Activated CD4-positive, alpha-beta memory T cell treated with anti-CD3 and anti-CD28 coated beads for 36 hours (primary cell): Measurements from ENCODE around the gene CCNL2. TPM values are rescaled to one million over a fixed set of nuclear protein-coding genes. Genes with fewer than 3 reads are reported as not detected.
"Not testable (repeated sequence)": the region's sequence is repeated elsewhere in the genome, so short reads cannot be mapped to it uniquely, and the experiment has no call there.

ENCODE experiments used
- CTCF ChIA-PET: fragments of 350-600 bp; sonication (Branson Sonifier 250); formaldehyde crosslinking; loops from one replicate; lab custom pipeline; 2021; ENCODE audit warnings: antibody characterized with exemption, inconsistent platforms; lab: Charles Lee
- POLR2A ChIA-PET: fragments of 350-600 bp; sonication (Branson Sonifier 250); formaldehyde crosslinking; loops from one replicate; lab custom pipeline; 2021; ENCODE audit warnings: antibody characterized with exemption; lab: Charles Lee
- DNase-seq: peaks from one replicate; pipeline ENCODE4 v3.0.0-alpha.2; 2020
- H3K27ac Mint-ChIP-seq: one replicate; pipeline ENCODE4 v1.8.0; 2021; ENCODE audit warnings: mixed read lengths
- H3K27me3 Mint-ChIP-seq: one replicate; pipeline ENCODE4 v1.8.0; 2021; ENCODE audit warnings: mixed read lengths
- H3K36me3 Mint-ChIP-seq: one replicate; pipeline ENCODE4 v1.8.0; 2021; ENCODE audit warnings: mixed read lengths
- H3K4me1 Mint-ChIP-seq: one replicate; pipeline ENCODE4 v1.8.0; 2021; ENCODE audit warnings: low read depth, mixed read lengths
- H3K4me3 Mint-ChIP-seq: one replicate; pipeline ENCODE4 v1.8.0; 2021; ENCODE audit warnings: mild to moderate bottlenecking, mixed read lengths
- H3K9me3 Mint-ChIP-seq: one replicate; pipeline ENCODE4 v1.8.0; 2021; ENCODE audit warnings: mixed read lengths
- intact Hi-C: fragments of 100-400 bp; cut with micrococcal nuclease; formaldehyde crosslinking; loops from one replicate; pipeline ENCODE4 v1.15.1; 2023
- total RNA-seq, 2 experiments: library from RNA; stranded (reverse); gene quantifications; one replicate each; pipeline ENCODE4 v1.2.3, GENCODE V29; 2021

CCNL2 gene
- total RNA-seq, 2 experiments from 2014 or later, result 96.0 to 108 TPM

DNA sequence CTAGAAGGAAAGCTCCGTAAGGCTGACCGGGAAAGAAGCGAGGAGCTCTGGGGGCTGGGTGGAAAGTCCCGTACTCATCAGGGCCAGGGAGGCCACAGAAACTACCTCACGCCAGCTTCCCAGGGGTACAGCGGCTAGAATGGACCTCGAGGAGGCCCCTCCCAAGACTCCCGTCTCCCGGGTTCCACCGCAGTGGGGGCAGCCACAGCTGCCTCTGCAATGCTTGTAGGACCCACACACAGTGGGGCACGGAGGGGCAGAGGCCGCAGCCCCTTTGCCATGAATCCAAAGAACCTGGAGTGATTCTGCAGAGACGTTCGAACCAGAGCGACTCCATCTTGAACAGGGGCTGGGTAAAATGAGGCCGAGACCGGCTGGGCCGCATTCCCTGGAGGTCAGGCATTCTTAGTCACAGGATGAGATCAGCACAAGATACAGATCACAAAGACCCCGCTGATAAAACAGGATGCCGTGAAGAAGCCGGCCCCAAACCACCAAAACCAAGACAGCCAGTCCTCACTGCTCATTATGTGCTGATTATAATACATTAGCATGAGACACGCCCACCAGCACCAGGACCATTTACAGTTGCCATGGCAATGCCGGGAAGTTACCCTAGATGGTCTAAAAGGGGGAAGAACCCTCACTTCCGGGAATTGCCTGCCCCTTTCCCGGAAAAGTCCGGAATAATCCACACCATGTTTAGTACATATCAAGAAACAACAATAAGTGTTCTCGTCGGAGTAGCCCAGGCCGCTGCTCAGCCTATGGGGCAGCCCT is 23.5 kb upstream of the CCNL2 start:
- Mint-ChIP-seq H3K4me3 (no peak overlapping the region), H3K27ac (no peak overlapping the region)
- CTCF ChIA-PET, result no interaction called here

DNA sequence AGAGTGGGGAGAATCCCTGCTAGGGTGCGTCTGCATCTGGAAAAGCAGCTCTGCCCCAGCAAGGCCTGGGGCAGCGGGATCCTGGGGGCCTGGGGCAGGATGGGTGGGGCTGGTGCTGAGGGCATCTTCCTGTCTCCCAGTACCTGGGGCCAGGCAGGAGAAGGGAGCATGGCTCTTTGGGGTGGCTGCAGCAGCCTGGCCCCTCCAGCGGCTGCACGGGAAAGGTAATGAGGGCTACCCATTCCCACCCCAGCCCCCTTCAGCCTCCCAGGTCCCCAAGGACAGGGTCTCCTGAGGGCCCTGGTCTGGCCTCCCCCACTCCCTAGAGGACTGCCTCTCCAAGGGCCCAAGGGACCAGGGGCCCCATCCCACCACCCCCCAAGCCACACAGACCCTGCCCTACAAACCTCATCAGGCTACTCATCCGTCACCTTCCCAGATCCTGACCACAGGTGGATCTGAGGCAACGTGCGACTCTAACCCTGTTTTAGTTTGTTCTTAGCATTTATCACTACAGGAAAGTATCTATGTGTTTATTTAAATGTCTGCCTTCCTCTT is 22.9 kb upstream of the CCNL2 start:
- intact Hi-C loops, result no loop called here
- peaks cover 22% of the 10 kb centered on the region for H3K27me3 Mint-ChIP-seq
- H3K9me3 Mint-ChIP-seq, result no peaks in the 10 kb centered on the region
- ChIA-PET CTCF (no interaction called here), POLR2A (no interaction called here)
- H3K27ac Mint-ChIP-seq, result no peak overlapping the region
- DNase-seq, result no peak
- no peak overlapping the region for H3K4me3 Mint-ChIP-seq
- H3K36me3 Mint-ChIP-seq, result no peaks in the 10 kb centered on the region
- peaks cover 14% of the 10 kb centered on the region for H3K4me1 Mint-ChIP-seq

More for the DNA sequence above, 23.5 kb upstream of the CCNL2 start:
- POLR2A ChIA-PET, result no interaction called here
- DNase-seq, result no peak
- no peaks in the 10 kb centered on the region for H3K36me3 Mint-ChIP-seq
- intact Hi-C loops, result no loop called here
- H3K9me3 Mint-ChIP-seq, result no peaks in the 10 kb centered on the region
- peaks cover 22% of the 10 kb centered on the region for H3K27me3 Mint-ChIP-seq
- H3K4me1 Mint-ChIP-seq, result peaks cover 13% of the 10 kb centered on the region

DNA sequence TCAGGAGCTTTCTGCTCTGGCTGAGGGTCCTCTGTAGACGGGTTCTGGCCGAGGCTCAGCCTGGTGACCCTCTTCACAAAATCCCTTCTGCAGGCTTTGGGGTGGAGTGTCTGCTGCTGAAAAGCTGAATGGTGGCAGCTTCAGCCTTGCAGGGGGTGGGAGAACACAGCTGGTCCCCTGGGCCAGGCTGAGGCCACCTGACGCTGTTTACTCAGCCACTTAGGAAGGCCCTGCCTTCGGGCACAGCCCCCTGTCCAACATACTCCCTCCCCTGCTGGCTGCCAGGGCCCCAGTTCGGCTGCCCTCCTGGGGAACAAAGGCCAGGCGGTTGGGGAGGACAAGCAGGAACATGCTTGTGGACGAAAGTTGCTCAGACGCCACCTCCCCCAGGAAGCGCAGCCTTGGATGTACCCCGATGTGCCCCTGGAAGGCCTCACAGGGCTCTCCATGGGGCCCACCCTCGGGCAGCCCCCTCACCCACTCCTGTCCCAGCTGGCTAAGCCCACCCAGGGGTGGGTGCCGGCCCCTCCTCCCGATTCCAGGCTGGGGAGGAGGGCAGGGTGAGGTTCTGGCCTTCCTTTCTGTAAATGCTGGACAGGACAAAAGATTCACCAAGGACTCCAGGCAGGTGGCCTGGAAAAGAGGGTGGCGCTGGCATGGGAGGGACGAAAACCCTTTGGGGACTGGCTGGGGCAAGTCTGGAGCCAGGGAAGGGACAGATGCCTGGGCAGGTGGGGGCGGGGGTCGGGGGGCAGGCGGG is 22.2 kb upstream of the CCNL2 start, which contains the start of gene ANKRD65:
Gene ANKRD65, minus strand, starts transcription at position 130 of the 760 bp plus-strand sequence. CDS start 271 bp downstream, outside the sequence.
- Mint-ChIP-seq H3K4me1 (peaks cover 13% of the 10 kb centered on the region), H3K9me3 (no peaks in the 10 kb centered on the region), H3K36me3 (no peaks in the 10 kb centered on the region), H3K27me3 (peaks cover 21% of the 10 kb centered on the region), H3K27ac (no peak within 1 kb of the TSS), H3K4me3 (no peak within 1 kb of the TSS)
- POLR2A ChIA-PET, result no interaction called here
- CTCF ChIA-PET, result no interaction called here
- DNase-seq, result no peak
- intact Hi-C loops, result no loop called here

DNA sequence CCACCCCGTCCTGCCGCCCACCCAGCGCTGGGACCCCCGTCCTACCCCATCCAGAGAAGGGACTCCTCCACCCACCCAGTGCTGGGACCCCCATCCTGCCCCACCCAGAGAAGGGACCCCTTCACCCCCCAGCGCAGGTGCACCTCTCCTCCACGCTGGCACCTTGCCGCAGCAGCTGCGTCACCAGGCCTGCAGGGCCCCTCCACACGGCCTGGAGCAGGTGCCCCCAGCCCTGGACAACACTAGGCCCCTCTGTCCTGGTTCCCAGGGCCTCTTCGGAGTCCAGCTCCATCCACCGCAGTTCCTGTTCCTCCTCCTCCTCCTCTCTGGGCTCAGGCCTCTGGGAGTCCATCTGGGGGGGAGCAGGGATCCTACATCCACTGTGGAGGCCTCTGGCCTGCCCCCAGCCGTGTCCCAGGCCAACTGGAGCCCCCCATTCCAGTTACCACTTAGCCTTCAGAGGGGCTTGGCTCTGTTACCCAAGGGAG is 21.6 kb upstream of the CCNL2 start:
- H3K27ac Mint-ChIP-seq, result no peak overlapping the region
- H3K4me1 Mint-ChIP-seq, result peaks cover 12% of the 10 kb centered on the region
- no peaks in the 10 kb centered on the region for H3K36me3 Mint-ChIP-seq
- DNase-seq, result no peak
- ChIA-PET CTCF (no interaction called here), POLR2A (no interaction called here)
- H3K4me3 Mint-ChIP-seq, result no peak overlapping the region
- intact Hi-C loops, result no loop called here
- H3K27me3 Mint-ChIP-seq, result peaks cover 17% of the 10 kb centered on the region
- no peaks in the 10 kb centered on the region for H3K9me3 Mint-ChIP-seq

DNA sequence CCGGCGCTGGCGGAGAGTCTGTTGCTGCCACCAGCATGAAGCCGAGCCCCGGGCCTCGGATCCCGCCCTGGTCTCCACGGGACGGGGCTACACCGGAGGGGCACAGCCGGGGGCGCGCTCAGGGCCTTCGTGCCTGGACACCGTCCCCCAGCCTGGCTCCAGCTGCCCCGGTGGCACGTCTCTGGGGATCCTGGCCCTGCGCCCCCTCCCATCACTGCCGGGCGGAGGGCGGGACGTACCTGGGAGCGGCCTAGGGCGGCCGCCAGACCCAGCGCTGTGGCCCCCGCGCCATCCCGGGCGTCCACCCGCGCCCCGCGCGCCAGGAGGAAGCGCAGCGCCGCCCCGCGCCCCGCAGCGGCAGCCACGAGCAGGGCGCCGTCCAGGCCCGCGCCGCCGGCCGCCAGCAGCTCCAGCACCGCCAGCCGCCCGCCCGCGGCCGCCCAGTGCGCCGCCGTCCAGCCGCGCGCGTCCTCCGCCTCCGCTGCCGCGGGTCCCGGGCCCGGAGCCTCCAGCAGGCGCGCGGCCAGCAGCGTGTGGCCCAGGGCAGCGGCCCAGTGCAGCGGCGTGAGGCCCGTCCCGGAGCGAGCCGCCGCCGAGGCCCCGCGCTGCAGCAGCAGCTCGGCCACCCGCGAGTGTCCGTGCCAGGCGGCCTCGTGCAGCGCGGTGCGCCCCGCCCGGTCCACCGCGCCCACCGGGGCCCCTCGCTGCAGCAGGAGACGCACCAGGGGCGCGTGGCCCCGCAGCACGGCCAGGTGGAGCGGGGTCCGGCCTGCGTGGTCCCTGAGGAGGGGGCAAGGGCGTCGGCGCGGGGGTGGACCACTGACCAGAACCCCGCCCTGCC is 20.9 kb upstream of the CCNL2 start:
- Mint-ChIP-seq H3K27ac (no peak overlapping the region), H3K4me1 (peaks cover 12% of the 10 kb centered on the region), H3K9me3 (no peaks in the 10 kb centered on the region), H3K36me3 (no peaks in the 10 kb centered on the region), H3K27me3 (peaks cover 15% of the 10 kb centered on the region), H3K4me3 (no peak overlapping the region)
- DNase-seq, result no peak
- ChIA-PET POLR2A (no interaction called here), CTCF (no interaction called here)
- intact Hi-C loops, result no loop called here

DNA sequence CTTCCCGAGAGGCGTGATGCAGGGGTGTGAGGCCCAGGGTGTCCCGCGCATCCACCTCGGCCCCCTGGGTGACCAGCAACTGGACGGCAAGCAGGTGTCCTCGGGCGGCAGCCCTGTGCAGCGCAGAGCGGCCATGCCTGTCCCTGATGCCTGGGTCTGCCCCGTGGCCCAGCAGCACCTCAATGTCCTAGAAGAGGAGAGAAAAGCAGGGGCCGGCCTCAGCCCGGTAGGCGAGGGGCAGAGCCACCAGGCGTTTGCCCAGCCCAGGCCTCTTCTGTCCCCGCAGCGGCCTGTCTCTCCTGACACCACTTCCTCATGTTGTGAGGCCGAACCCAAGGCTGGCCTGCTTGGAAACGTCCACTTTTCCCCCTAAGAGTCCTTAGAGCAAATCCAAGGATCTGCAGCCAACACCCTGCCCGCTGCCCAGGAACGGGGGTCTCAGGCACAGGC is 20.3 kb upstream of the CCNL2 start:
- no peak overlapping the region for H3K4me3 Mint-ChIP-seq
- no peak for DNase-seq
- no peak overlapping the region for H3K27ac Mint-ChIP-seq
- H3K4me1 Mint-ChIP-seq, result peaks cover 12% of the 10 kb centered on the region
- H3K9me3 Mint-ChIP-seq, result no peaks in the 10 kb centered on the region
- ChIA-PET POLR2A (no interaction called here), CTCF (no interaction called here)
- intact Hi-C loops, result no loop called here
- H3K36me3 Mint-ChIP-seq, result no peaks in the 10 kb centered on the region
- peaks cover 10% of the 10 kb centered on the region for H3K27me3 Mint-ChIP-seq

DNA sequence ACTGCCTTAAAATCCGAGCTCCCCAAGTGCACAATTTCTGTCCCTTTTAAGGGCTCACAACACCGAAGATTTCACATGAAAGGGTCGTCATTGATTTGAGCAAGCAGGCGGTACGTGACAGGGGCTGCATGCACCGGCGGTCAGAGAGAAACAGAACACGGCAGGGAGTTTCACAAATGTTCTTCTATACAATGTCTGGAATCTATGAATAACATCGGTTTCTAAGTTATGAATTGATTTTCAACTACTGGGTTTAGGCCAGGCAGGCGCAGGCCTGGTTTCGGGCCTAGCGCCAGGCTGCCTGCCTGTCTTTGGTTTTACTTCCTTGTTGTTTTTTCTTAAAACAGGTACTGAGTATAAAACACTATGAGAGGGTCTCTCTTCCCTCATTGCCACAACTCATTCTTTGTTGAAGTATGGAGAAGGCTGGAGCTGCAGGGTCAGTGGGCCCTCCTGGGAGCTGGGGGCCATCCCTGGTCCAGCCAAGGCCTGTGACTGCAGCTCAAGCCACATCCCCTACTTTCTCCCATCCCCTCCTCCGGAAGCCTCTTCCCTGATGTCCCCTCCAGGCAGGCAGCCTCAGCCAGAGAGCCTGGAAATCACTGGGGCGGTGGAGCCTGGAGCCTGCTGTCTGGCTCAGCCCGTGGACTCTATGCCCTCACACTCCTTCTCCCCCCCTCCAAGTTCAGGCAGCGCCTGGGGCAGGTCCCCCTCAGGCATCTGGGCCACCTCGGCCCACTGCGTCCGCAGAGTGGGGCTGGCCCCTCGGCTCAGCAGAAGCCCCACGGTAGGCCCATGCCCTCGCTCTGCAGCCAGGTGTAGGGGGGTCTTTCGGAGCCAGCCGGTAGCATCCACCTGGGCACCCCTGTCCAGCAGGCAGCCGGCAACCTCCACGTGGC is 19.6 kb upstream of the CCNL2 start:
- Mint-ChIP-seq H3K36me3 (no peaks in the 10 kb centered on the region), H3K4me3 (no peak overlapping the region), H3K27me3 (peaks cover 10% of the 10 kb centered on the region), H3K9me3 (no peaks in the 10 kb centered on the region), H3K27ac (no peak overlapping the region), H3K4me1 (peaks cover 12% of the 10 kb centered on the region)
- POLR2A ChIA-PET, result no interaction called here
- CTCF ChIA-PET, result no interaction called here
- DNase-seq, result no peak
- intact Hi-C loops, result no loop called here

DNA sequence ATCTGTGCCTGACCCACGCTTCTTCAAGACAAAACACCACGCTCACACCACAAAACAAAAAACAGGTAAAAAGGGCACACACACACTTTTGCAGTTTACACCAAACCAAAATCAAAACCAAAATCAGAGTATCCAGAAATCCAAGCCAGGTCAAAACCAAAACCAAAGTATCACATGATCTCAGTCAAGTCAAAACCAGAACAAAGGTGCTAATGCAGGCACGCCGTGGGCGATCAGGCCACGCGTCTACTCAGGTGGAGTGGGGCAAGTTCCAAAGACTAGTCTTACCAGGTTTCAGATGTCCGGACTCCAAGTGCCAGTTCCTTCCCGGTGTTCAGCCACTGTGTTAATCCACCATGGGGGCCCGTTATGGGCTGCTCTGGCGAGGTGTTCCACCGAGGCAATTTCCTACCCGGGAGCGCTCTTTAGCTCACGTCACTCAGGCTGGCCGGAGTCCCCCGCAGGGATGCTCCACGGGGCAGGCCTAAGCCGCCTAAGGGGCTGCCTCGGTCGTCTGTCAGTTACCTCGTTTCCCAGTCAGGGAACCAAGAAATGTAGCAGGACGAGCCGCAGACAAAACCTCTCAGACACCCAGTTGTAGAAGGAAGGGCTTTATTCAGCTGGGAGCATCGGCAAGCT is 18.8 kb upstream of the CCNL2 start:
- H3K4me3 Mint-ChIP-seq, H3K36me3 Mint-ChIP-seq, CTCF ChIA-PET, H3K27ac Mint-ChIP-seq, H3K9me3 Mint-ChIP-seq, POLR2A ChIA-PET, intact Hi-C loops: not testable (repeated sequence)
- peak; percentile 31 for DNase-seq
- H3K27me3 Mint-ChIP-seq, result peaks cover 10% of the 10 kb centered on the region
- H3K4me1 Mint-ChIP-seq, result peaks cover 12% of the 10 kb centered on the region

DNA sequence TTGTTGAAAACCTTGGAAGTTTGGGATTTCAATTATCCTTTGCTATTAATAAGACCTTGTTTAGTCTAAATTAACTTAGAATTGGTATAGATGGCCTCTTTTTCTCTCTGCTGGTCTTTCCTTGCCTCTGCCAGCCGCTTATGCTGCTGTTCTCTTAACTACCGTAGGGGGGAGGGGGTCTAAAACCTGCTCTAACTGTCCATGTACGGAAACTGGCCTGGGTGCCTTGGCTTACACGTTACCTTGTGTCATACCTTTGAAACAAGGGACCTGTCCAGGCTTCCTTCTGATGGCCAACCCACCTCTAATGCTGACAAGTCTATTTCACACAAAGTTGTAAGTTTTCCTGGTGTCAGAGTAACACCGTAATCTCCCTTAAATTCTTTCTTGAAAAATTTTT is 18.3 kb upstream of the CCNL2 start:
- peaks cover 14% of the 10 kb centered on the region for H3K4me1 Mint-ChIP-seq
- CTCF ChIA-PET, H3K9me3 Mint-ChIP-seq, DNase-seq, POLR2A ChIA-PET, intact Hi-C loops, H3K36me3 Mint-ChIP-seq, H3K27me3 Mint-ChIP-seq, H3K4me3 Mint-ChIP-seq, H3K27ac Mint-ChIP-seq: not testable (repeated sequence)

DNA sequence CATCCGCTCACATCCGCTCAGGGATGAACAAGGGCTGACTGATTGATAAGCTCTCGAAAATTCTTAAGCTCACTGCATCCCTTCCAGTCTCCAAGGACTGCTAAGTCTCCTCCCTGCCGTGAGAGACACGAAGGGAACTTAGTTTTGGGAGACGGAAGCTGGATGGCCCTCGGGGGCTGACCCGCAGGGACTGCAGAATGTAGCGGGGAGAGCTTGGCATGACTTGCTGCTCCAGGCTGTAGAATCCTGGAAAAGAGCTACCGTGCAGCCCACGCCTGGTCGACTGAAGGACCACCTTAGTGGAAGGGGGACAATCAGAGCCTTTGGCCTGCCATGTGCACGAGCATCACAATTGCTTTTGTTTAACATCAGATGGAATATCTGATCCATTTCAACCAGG is 16.6 kb upstream of the CCNL2 start:
- Mint-ChIP-seq H3K4me1 (peaks cover 20% of the 10 kb centered on the region), H3K27ac (no peak overlapping the region), H3K27me3 (peaks cover 1% of the 10 kb centered on the region), H3K36me3 (peaks cover 3% of the 10 kb centered on the region), H3K4me3 (no peak overlapping the region), H3K9me3 (peaks cover 3% of the 10 kb centered on the region)
- no peak for DNase-seq
- intact Hi-C loops, result no loop called here
- POLR2A ChIA-PET, result no interaction called here
- CTCF ChIA-PET, result interaction anchor here (2.0 kb wide), 1 partner anchor 43 kb away, joined by 5 read pairs; no protein-coding TSS in a partner anchor
